NCI-H69 (cell line): ENCODE measurements around the gene BLACAT1.
"Not testable (repeated sequence)": the region's sequence is repeated elsewhere in the genome, so short reads cannot be mapped to it uniquely, and the experiment has no call there.

Source experiments
- DNase-seq: peaks from one replicate; lab custom pipeline; 2025; lab: John Stamatoyannopoulos, UW

The BLACAT1 gene

GRCh38 chr1:205441716-205442050 is 14.2 kb downstream of the BLACAT1 start:
- DNase-seq = no peak

GRCh38 chr1:205441318-205441633 is 14.6 kb downstream of the BLACAT1 start:
- DNase-seq = no peak

GRCh38 chr1:205440476-205441317 is 15.1 kb downstream of the BLACAT1 start:
- DNase-seq = peak; percentile 99

- no peak for DNase-seq
Measured at GRCh38 chr1:205440121-205440475, 15.7 kb downstream of the BLACAT1 start.

- DNase-seq = peak; percentile 94
Measured at GRCh38 chr1:205438213-205439158, 17.4 kb downstream of the BLACAT1 start.

GRCh38 chr1:205437570-205437969 is 18.3 kb downstream of the BLACAT1 start:
- no peak for DNase-seq

GRCh38 chr1:205436776-205437410 is 19.0 kb downstream of the BLACAT1 start:
- DNase-seq = no peak

GRCh38 chr1:205435578-205436573 is 20.0 kb downstream of the BLACAT1 start:
- DNase-seq = peak; percentile 48

- peak; percentile 93 for DNase-seq
Measured at GRCh38 chr1:205434738-205435137, 21.1 kb downstream of the BLACAT1 start.

GRCh38 chr1:205432692-205433091 is 23.2 kb downstream of the BLACAT1 start:
- not testable (repeated sequence) for DNase-seq

GRCh38 chr1:205432116-205432515 is 23.7 kb downstream of the BLACAT1 start:
- no peak for DNase-seq

- DNase-seq = no peak
Measured at GRCh38 chr1:205430696-205431305, 25.0 kb downstream of the BLACAT1 start.

- DNase-seq = no peak
Measured at GRCh38 chr1:205429762-205430695, 25.8 kb downstream of the BLACAT1 start.

- DNase-seq = peak; percentile 74
Measured at GRCh38 chr1:205424901-205425600, 30.8 kb downstream of the BLACAT1 start.

GRCh38 chr1:205423814-205424399 is 31.9 kb downstream of the BLACAT1 start:
- DNase-seq = no peak

GRCh38 chr1:205422993-205423642 is 32.7 kb downstream of the BLACAT1 start:
- peak; percentile 83 for DNase-seq

- DNase-seq = peak; percentile 52
Measured at GRCh38 chr1:205421798-205422197, 34.0 kb downstream of the BLACAT1 start, which contains the start of gene LEMD1. Gene LEMD1, minus strand, starts transcription at chr1:205422056. Its CDS starts 1,520 bp downstream, at chr1:205420536.

- no peak for DNase-seq
Measured at GRCh38 chr1:205420938-205421337, 34.9 kb downstream of the BLACAT1 start.
